ENCODE results near the gene SRCAP.
A peak's percentile ranks its signal among the peaks of the same experiment; 100 is the strongest.

The SRCAP gene

DNA sequence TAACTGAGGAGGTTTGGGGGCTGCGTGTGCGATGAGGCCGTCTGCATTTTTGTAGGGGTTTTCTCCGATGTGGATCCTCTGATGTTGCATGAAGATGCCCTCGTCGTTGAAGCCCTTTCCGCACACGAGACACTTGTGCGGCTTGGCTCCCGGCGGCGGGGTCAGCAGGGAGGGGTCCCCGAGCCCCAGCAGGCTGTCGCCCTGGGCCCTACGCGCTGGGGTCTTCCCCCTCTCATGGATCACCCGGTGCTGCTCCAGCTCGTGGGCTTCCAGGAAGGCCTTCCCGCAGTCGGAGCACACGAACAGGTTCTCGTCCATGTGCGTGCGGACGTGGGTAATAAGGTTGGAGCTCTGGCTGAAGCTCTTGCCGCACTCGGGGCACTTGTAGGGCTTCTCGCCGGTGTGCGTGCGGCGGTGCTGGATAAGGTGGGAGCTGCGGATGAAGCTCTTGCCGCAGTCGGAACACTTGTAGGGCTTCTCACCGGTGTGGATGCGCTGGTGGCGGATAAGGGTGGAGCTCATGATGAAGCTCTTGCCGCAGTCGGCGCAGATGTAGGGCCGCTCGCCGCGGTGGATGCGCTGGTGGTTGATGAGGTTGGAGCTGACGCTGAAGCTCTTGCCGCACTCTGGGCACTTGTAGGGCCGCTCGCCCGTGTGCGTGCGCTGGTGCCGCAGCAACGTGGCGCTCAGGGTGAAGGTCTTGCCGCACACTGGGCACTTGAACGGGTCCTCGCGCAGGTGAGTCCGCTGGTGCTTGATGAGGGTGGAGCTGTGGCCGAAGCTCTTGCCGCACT, 83.7 kb downstream of the SRCAP start:
- peaks cover 0 to 21% (median 14%) of the 10 kb centered on the region in 4 donors for H3K4me1 ChIP-seq
- H3K27me3 ChIP-seq = no peaks in the 10 kb centered on the region
- peaks cover 21 to 52% (median 26%) of the 10 kb centered on the region in 3 donors for H3K36me3 ChIP-seq
- TF ChIP-seq, protein P1, sequence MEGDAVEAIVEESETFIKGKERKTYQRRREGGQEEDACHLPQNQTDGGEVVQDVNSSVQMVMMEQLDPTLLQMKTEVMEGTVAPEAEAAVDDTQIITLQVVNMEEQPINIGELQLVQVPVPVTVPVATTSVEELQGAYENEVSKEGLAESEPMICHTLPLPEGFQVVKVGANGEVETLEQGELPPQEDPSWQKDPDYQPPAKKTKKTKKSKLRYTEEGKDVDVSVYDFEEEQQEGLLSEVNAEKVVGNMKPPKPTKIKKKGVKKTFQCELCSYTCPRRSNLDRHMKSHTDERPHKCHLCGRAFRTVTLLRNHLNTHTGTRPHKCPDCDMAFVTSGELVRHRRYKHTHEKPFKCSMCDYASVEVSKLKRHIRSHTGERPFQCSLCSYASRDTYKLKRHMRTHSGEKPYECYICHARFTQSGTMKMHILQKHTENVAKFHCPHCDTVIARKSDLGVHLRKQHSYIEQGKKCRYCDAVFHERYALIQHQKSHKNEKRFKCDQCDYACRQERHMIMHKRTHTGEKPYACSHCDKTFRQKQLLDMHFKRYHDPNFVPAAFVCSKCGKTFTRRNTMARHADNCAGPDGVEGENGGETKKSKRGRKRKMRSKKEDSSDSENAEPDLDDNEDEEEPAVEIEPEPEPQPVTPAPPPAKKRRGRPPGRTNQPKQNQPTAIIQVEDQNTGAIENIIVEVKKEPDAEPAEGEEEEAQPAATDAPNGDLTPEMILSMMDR (IDR thresholded peaks at IDR 0.05) = no peak
- intact Hi-C loops (cut with DNase I; ENCODE audit: low total_unique reads) = no loop called here
- no peaks in the 10 kb centered on the region for H3K9me3 ChIP-seq
- no peak for DNase-seq
- no peak overlapping the region for H3K4me3 ChIP-seq
- no peak overlapping the region for H3K27ac ChIP-seq

DNA sequence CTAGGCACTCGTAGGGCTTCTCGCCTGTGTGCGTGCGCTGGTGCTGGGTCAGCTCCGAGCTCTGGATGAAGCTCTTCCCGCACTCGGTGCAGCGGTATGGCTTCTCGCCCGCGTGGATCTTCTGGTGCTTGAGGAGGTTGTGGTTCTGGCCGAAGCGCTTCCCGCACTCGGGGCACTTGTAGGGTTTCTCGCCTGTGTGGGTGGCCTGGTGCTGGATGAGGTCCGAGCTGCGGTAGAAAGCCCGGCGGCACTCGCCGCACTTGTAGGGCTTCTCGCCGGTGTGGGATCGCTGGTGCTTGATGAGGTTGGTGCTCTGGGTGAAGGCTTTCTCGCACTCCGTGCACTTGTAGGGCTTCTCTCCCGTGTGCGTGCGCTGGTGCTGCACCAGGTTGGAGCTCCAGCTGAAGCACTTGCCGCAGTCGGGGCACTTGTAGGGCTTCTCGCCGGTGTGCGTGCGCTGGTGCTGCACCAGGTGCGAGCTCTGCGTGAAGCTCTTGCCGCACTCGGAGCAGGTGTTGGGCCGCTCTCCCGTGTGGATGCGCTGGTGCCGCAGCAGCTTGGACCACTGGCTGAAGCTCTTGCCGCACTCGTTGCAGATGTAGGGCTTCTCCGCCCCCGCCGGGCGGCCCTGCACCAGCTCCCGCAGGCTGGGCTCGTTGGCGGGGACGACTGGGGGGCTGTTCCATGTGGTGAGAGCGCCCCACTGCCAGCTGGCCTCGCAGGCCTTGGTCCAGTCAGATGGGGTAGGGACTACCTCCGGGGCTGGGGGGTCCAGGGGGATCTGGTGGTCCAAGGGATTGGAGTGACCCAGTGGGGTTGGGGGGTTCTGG, 84.5 kb downstream of the SRCAP start:
- no peak for DNase-seq
- Histone ChIP-seq H3K27ac (no peak overlapping the region), H3K4me1 (peaks cover 0 to 25% (median 16%) of the 10 kb centered on the region in 4 donors), H3K9me3 (no peaks in the 10 kb centered on the region), H3K36me3 (peaks cover 21 to 52% (median 26%) of the 10 kb centered on the region in 3 donors), H3K4me3 (no peak overlapping the region), H3K27me3 (no peaks in the 10 kb centered on the region)
- intact Hi-C loops (cut with DNase I; ENCODE audit: low total_unique reads) = no loop called here
- TF ChIP-seq, protein P1 (IDR thresholded peaks at IDR 0.05) = no peak

DNA sequence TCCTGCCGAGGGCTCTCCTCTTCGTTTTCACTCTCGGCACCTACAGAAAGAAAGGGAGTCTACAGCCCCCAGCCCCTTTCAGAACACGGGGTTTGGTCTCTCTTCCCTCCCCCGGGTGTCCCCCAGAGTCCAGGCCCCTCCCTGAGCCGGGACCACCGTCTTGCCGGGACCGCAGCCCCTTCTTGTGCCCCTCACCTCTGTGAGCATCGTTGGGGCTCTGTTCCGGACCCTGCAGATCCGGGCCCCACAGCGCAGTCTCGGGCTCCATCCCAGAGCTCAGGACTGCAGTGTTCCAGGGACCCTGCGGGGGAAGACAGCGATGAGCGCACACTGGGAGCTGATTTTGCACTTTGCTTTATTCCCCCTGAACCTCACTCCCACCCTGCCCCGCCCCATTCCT, 85.2 kb downstream of the SRCAP start:
- TF ChIP-seq, protein P1 (IDR thresholded peaks at IDR 0.05) = no peak
- no peak for DNase-seq
- peaks cover 21 to 52% (median 26%) of the 10 kb centered on the region in 3 donors for H3K36me3 ChIP-seq
- no peaks in the 10 kb centered on the region for H3K9me3 ChIP-seq
- H3K4me3 ChIP-seq = no peak overlapping the region
- intact Hi-C loops (cut with DNase I; ENCODE audit: low total_unique reads) = no loop called here
- no peak overlapping the region for H3K27ac ChIP-seq
- no peaks in the 10 kb centered on the region for H3K27me3 ChIP-seq
- peaks cover 0 to 25% (median 16%) of the 10 kb centered on the region in 4 donors for H3K4me1 ChIP-seq

DNA sequence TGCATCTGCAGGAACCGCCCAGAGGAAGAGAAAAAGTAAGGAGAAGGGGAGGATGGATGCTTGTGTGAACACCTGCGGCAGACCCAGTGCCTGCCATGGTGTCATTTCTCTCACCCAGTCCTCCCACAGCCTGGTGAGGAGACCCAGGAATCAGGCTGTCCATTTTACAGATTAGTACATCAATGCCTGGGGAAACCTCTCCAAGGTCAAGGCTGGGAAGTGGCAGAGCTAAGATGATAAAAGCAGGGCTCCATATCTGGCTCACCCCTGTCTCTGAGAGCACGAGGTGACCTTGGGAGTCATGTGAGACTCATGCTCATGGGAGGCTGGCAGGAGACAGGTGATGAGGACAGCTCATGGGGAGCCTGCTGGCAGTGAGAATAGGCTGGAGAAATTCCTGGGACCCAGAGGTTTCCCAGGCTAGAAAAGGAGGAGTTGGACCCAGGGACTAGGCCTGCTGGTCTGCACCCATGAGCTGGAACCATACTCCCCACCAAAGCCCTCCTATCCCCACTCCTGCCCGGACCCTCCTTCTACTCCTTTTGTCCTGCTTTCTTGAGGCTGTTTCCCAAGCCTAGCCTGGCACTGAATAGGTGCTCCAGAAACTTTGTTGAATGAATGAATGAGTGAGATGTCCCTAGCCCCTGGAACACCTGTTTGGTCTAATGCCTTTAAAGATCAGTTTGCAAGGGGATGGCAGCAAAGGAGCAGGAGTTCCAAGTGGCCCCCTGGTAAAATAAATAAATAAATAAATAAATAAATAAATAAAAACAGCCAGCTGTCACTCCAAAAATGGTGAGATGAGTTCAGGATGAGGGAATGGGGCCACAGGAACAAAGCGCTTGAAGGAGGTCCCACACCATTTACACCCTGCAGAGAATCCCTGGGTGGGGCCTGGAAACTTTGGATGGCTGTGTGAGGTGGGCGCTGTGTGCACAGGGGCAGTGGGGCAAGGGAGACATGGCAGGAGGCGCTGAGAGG, 86.4 kb downstream of the SRCAP start:
- Histone ChIP-seq H3K4me3 (peak overlapping the region; percentile 84 to 88), H3K36me3 (peaks cover 21 to 45% (median 26%) of the 10 kb centered on the region in 3 donors), H3K27ac (peak overlapping the region in 1 of 2 donors; percentile 94), H3K4me1 (peaks cover 0 to 25% (median 16%) of the 10 kb centered on the region in 4 donors), H3K27me3 (no peaks in the 10 kb centered on the region), H3K9me3 (no peaks in the 10 kb centered on the region)
- intact Hi-C loops (cut with DNase I; ENCODE audit: low total_unique reads) = no loop called here
- DNase-seq = no peak
- TF ChIP-seq, protein P1 (IDR thresholded peaks at IDR 0.05) = no peak

Data from tibial artery (tissue), 4 donors.